MM.1S (cell line): ENCODE results near the gene NOA1.
"Not testable (repeated sequence)": the region's sequence is repeated elsewhere in the genome, so short reads cannot be mapped to it uniquely, and the experiment has no call there.

ENCODE experiments used
- DNase-seq: peaks from one replicate; pipeline ENCODE4 v3.0.0-alpha.2; 2015
- H2AFZ ChIP-seq: fragments of 300-600 bp; sonication (generic); 2 replicates; pipeline ENCODE4 v1.6.0; 2016; ENCODE audit warnings: antibody characterized with exemption, low read length
- H3F3A ChIP-seq: fragments of 300-600 bp; sonication (generic); 2 replicates; pipeline ENCODE4 v1.6.1; 2016; ENCODE audit warnings: mild to moderate bottlenecking, antibody characterized with exemption, low read length, moderate library complexity, mixed read lengths; ENCODE audit not compliant: insufficient read depth
- H3K27ac ChIP-seq: fragments of 300-600 bp; sonication (generic); 2 replicates; pipeline ENCODE4 v1.5.1; 2016; ENCODE audit warnings: mild to moderate bottlenecking, low read length
- H3K27me3 ChIP-seq: fragments of 300-600 bp; sonication (generic); replicated peaks from 2 replicates; pipeline ENCODE4 v1.6.0; 2016; ENCODE audit warnings: low read length; ENCODE audit not compliant: insufficient read depth
- H3K36me3 ChIP-seq: fragments of 300-600 bp; sonication (generic); replicated peaks from 2 replicates; pipeline ENCODE4 v1.6.1; 2016; ENCODE audit warnings: mild to moderate bottlenecking, low read length, mixed read lengths; ENCODE audit not compliant: insufficient read depth
- H3K4me1 ChIP-seq: fragments of 300-600 bp; sonication (generic); 2 replicates; pipeline ENCODE4 v1.6.1; 2016; ENCODE audit warnings: low read length, mixed read lengths
- H3K4me2 ChIP-seq: fragments of 300-600 bp; sonication (generic); 2 replicates; pipeline ENCODE4 v1.6.0; 2016; ENCODE audit warnings: low read depth, low read length
- H3K4me3 ChIP-seq: fragments of 300-600 bp; sonication (generic); 2 replicates; pipeline ENCODE4 v1.5.1; 2016; ENCODE audit warnings: low read length, mixed read lengths
- H3K79me2 ChIP-seq: fragments of 300-600 bp; sonication (generic); 2 replicates; pipeline ENCODE4 v1.6.1; 2016; ENCODE audit warnings: mixed run types, low read length, mixed read lengths
- H3K9ac ChIP-seq: fragments of 300-600 bp; sonication (generic); 2 replicates; pipeline ENCODE4 v1.6.1; 2016; ENCODE audit warnings: low read length, mixed read lengths
- H3K9me2 ChIP-seq: fragments of 300-600 bp; sonication (generic); replicated peaks from 2 replicates; pipeline ENCODE4 v1.6.1; 2016; ENCODE audit warnings: mild to moderate bottlenecking, low read length, mixed read lengths; ENCODE audit not compliant: insufficient read depth
- H3K9me3 ChIP-seq: fragments of 300-600 bp; sonication (generic); replicated peaks from 2 replicates; pipeline ENCODE4 v1.6.1; 2016; ENCODE audit warnings: mild to moderate bottlenecking, low read length, mixed read lengths; ENCODE audit not compliant: insufficient read depth
- H4K20me1 ChIP-seq: fragments of 300-600 bp; sonication (generic); 2 replicates; pipeline ENCODE4 v1.6.1; 2016; ENCODE audit warnings: mild to moderate bottlenecking, low read length, moderate library complexity, mixed read lengths; ENCODE audit not compliant: insufficient read depth
- CTCF ChIP-seq: fragments of 300-600 bp; sonication (generic); IDR thresholded peaks from 2 replicates; pipeline ENCODE4 v1.5.1; 2016; ENCODE audit warnings: antibody characterized with exemption, low read length, mixed read lengths
- EZH2 ChIP-seq: fragments of 300-600 bp; sonication (generic); optimal IDR thresholded peaks from 2 replicates; pipeline ENCODE3; 2017; ENCODE audit warnings: low read depth, mild to moderate bottlenecking, antibody characterized with exemption, low read length, mixed read lengths
- EZH2phosphoT487 ChIP-seq: fragments of 300-600 bp; sonication (generic); IDR thresholded peaks from 2 replicates; pipeline ENCODE4 v1.6.1; 2018; ENCODE audit warnings: antibody characterized with exemption, low read length

The NOA1 gene

DNA sequence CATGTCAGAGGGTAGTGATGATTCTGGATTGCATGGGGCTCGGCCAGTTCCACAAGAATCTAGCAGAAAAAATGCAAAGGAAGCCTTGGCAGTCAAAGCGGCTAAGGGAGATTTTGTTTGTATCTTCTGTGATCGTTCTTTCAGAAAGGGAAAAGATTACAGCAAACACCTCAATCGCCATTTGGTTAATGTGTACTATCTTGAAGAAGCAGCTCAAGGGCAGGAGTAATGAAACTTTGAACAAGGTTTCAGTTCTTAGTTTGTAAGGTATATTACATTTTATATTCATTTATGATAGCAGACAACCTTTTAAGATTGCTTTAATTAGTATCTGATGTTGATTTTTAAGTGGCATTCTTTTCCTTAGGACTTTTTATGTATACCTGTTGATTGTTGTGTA, 45.5 kb downstream of the NOA1 start:
- no peak overlapping the region for H2AFZ ChIP-seq
- no peaks in the 10 kb centered on the region for H4K20me1 ChIP-seq
- H3K4me1 ChIP-seq, result no peaks in the 10 kb centered on the region
- no peak overlapping the region for H3K27ac ChIP-seq
- H3K4me3 ChIP-seq, result no peak overlapping the region
- no peaks in the 10 kb centered on the region for H3K9me3 ChIP-seq
- no peaks in the 10 kb centered on the region for H3K79me2 ChIP-seq
- no peak for DNase-seq
- H3K27me3 ChIP-seq, result no peaks in the 10 kb centered on the region
- no peaks in the 10 kb centered on the region for H3F3A ChIP-seq
- TF ChIP-seq EZH2phosphoT487 (no peak), CTCF (no peak), EZH2 (no peak)
- H3K36me3 ChIP-seq, result no peaks in the 10 kb centered on the region
- H3K4me2 ChIP-seq, result no peak overlapping the region
- H3K9ac ChIP-seq, result no peak overlapping the region
- no peaks in the 10 kb centered on the region for H3K9me2 ChIP-seq

DNA sequence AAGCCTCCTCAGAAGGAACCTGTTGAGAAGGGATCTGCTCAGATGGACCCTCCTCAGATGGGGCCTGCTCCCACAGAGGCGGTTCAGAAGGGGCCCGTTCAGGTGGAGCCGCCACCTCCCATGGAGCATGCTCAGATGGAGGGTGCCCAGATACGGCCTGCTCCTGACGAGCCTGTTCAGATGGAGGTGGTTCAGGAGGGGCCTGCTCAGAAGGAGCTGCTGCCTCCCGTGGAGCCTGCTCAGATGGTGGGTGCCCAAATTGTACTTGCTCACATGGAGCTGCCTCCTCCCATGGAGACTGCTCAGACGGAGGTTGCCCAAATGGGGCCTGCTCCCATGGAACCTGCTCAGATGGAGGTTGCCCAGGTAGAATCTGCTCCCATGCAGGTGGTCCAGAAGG, 46.8 kb downstream of the NOA1 start:
- TF ChIP-seq EZH2phosphoT487, result no peak
- no peak for TF ChIP-seq EZH2
- TF ChIP-seq CTCF, result no peak
- no peaks in the 10 kb centered on the region for H3F3A ChIP-seq
- H3K9me3 ChIP-seq, result no peaks in the 10 kb centered on the region
- H3K4me2 ChIP-seq, result no peak overlapping the region
- no peaks in the 10 kb centered on the region for H3K79me2 ChIP-seq
- H3K9me2 ChIP-seq, result no peaks in the 10 kb centered on the region
- no peak overlapping the region for H3K4me3 ChIP-seq
- no peaks in the 10 kb centered on the region for H3K36me3 ChIP-seq
- no peak overlapping the region for H3K9ac ChIP-seq
- H2AFZ ChIP-seq, result no peak overlapping the region
- no peaks in the 10 kb centered on the region for H3K4me1 ChIP-seq
- no peak for DNase-seq
- H3K27me3 ChIP-seq, result no peaks in the 10 kb centered on the region
- H4K20me1 ChIP-seq, result no peaks in the 10 kb centered on the region
- no peak overlapping the region for H3K27ac ChIP-seq

GRCh38 chr4:56927196-56927595, 50.2 kb downstream of the NOA1 start:
- Histone ChIP-seq H3F3A (no peaks in the 10 kb centered on the region), H3K27me3 (no peaks in the 10 kb centered on the region), H3K4me1 (no peaks in the 10 kb centered on the region), H3K4me3 (no peak overlapping the region), H3K9me2 (no peaks in the 10 kb centered on the region), H3K27ac (no peak overlapping the region), H3K4me2 (no peak overlapping the region), H3K36me3 (no peaks in the 10 kb centered on the region), H3K9me3 (no peaks in the 10 kb centered on the region), H3K79me2 (peaks cover 12% of the 10 kb centered on the region), H2AFZ (no peak overlapping the region), H4K20me1 (no peaks in the 10 kb centered on the region), H3K9ac (no peak overlapping the region)
- DNase-seq, result no peak
- TF ChIP-seq EZH2phosphoT487 (no peak), CTCF (no peak), EZH2 (no peak)

DNA sequence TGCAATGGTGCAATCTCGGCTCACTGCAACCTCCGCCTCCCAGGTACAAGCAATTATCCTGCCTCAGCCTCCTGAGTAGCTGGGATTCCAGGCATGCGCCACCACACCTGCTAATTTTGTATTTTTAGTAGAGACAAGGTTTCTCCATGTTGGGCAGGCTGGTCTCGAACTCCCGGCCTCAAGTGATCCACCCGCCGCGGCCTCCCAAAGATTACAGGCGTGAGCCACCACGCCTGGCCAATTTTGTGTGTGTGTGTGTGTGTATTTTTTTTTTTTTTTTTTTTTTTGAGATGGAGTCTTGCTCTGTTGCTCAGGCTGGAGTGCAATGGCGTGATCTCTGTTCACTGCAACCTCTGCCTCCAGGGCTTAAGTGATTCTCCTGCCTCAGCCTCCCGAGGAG, 62.4 kb downstream of the NOA1 start:
- Histone ChIP-seq H3K4me1 (peaks cover 14% of the 10 kb centered on the region; the same call in 1 of the 2 replicates), H3K79me2 (peaks cover 88% of the 10 kb centered on the region)
- not testable (repeated sequence) for H3K9me2 ChIP-seq, H3K4me3 ChIP-seq, H3F3A ChIP-seq, H3K4me2 ChIP-seq, H4K20me1 ChIP-seq, H2AFZ ChIP-seq, H3K9ac ChIP-seq, DNase-seq, H3K9me3 ChIP-seq, H3K27ac ChIP-seq, H3K27me3 ChIP-seq, H3K36me3 ChIP-seq
